Spinal cord (tissue), 10 donors: ENCODE results near the gene DAB1. TPM values are rescaled to one million over a fixed set of nuclear protein-coding genes. Genes with fewer than 3 reads are reported as not detected.

Experiments
- DNase-seq, 6 donors: peaks; one replicate each; pipeline versions ENCODE4 v3.0.0 to v3.0.0-alpha.2; 2013 to 2015; ENCODE audit warnings: low spot score in 6 of 6, low read depth in 4 of 6
- H3K27ac ChIP-seq: one replicate; pipeline ENCODE4 v1.5.1; 2013; ENCODE audit warnings: low read depth, low read length, control low read depth
- H3K27me3 ChIP-seq: one replicate; pipeline ENCODE4 v1.6.1; 2013; ENCODE audit warnings: low read length; ENCODE audit not compliant: control insufficient read depth, insufficient read depth
- H3K36me3 ChIP-seq: one replicate; pipeline ENCODE4 v1.6.1; 2013; ENCODE audit warnings: low read length; ENCODE audit not compliant: control insufficient read depth, insufficient read depth
- H3K4me1 ChIP-seq: one replicate; pipeline ENCODE4 v1.6.1; 2013; ENCODE audit warnings: low read length; ENCODE audit not compliant: control insufficient read depth, insufficient read depth
- H3K4me3 ChIP-seq: one replicate; pipeline ENCODE4 v1.5.1; 2013; ENCODE audit warnings: low read depth, low read length, control low read depth
- H3K9me3 ChIP-seq: one replicate; pipeline ENCODE4 v1.6.1; 2013; ENCODE audit warnings: low read length; ENCODE audit not compliant: control insufficient read depth, insufficient read depth
- WGBS: methylation state at CpG from one replicate; pipeline ENCODE4 v1.1.5; 2013; ENCODE audit warnings: missing lambda C conversion rate; ENCODE audit not compliant: insufficient coverage; 5-methylcytosine and 5-hydroxymethylcytosine counted together
- polyA plus RNA-seq, 2 donors: library from polyadenylated mRNA; unstranded; fragments of 120-200 nt; gene quantifications; one replicate each; pipeline ENCODE4 v1.2.1, GENCODE V29; 2013; ENCODE audit not compliant: insufficient read length in 2 of 2
- total RNA-seq, 2 donors: library from RNA; depleted of rRNA in 1 of 2; stranded (reverse); fragments of 120-200 nt in 1 of 2; fragments of >200 nt in 1 of 2; gene quantifications; one replicate each; pipeline versions ENCODE4 v1.2.3 to v1.2.4, GENCODE V29; 2013 to 2014
- donor health status: healthy.

DAB1 gene
- total and polyA plus RNA-seq, 4 donors: 8.3 to 27.9 (median 16.9) TPM

- Histone ChIP-seq H3K36me3 (no peaks in the 10 kb centered on the region), H3K27ac (peak overlapping the region; percentile 45), H3K4me1 (peaks cover 23% of the 10 kb centered on the region), H3K4me3 (peak overlapping the region; percentile 60), H3K27me3 (peaks cover 28% of the 10 kb centered on the region), H3K9me3 (no peaks in the 10 kb centered on the region)
- WGBS: no CpG with 5 or more reads among the region's 10 CpGs
- DNase-seq: peak in 1 of 6 donors; percentile 29
These were observed 2.1 kb downstream of the DAB1 start for GRCh38 chr1:57421806-57422205.

- 13% methylated on average over 3 of the region's 9 CpGs for WGBS
- H3K27me3 ChIP-seq: peaks cover 28% of the 10 kb centered on the region
- H3K9me3 ChIP-seq: no peaks in the 10 kb centered on the region
- peak in 3 of 6 donors; percentile 15 to 70 (median 57) for DNase-seq
- H3K4me1 ChIP-seq: peaks cover 23% of the 10 kb centered on the region
- H3K36me3 ChIP-seq: no peaks in the 10 kb centered on the region
- H3K27ac ChIP-seq: no peak overlapping the region
- H3K4me3 ChIP-seq: no peak overlapping the region
These were observed 2.7 kb downstream of the DAB1 start for GRCh38 chr1:57420981-57421785.

GRCh38 chr1:57418971-57419370 lies 4.9 kb downstream of the DAB1 start:
- Histone ChIP-seq H3K36me3 (no peaks in the 10 kb centered on the region), H3K4me1 (peaks cover 16% of the 10 kb centered on the region), H3K4me3 (no peak overlapping the region), H3K27me3 (peaks cover 14% of the 10 kb centered on the region), H3K9me3 (no peaks in the 10 kb centered on the region), H3K27ac (no peak overlapping the region)
- WGBS: no CpG with 5 or more reads among the region's 4 CpGs
- DNase-seq: peak in 1 of 6 donors; percentile 79

GRCh38 chr1:57411262-57411661 lies 12.6 kb downstream of the DAB1 start:
- DNase-seq: no peak
- H3K27ac ChIP-seq: no peak overlapping the region
- H3K36me3 ChIP-seq: no peaks in the 10 kb centered on the region
- H3K9me3 ChIP-seq: no peaks in the 10 kb centered on the region
- no peaks in the 10 kb centered on the region for H3K27me3 ChIP-seq
- H3K4me1 ChIP-seq: no peaks in the 10 kb centered on the region
- no peak overlapping the region for H3K4me3 ChIP-seq
- WGBS: 82% methylated on average over 3 of the region's 3 CpGs

GRCh38 chr1:57410508-57410907 lies 13.4 kb downstream of the DAB1 start:
- Histone ChIP-seq H3K36me3 (no peaks in the 10 kb centered on the region), H3K9me3 (no peaks in the 10 kb centered on the region), H3K4me3 (no peak overlapping the region), H3K27ac (no peak overlapping the region), H3K27me3 (no peaks in the 10 kb centered on the region), H3K4me1 (no peaks in the 10 kb centered on the region)
- no CpG with 5 or more reads among the region's 4 CpGs for WGBS
- DNase-seq: no peak

GRCh38 chr1:57407928-57408327 lies 15.9 kb downstream of the DAB1 start:
- peak in 1 of 6 donors; percentile 47 for DNase-seq
- no peaks in the 10 kb centered on the region for H3K9me3 ChIP-seq
- H3K27ac ChIP-seq: no peak overlapping the region
- H3K27me3 ChIP-seq: no peaks in the 10 kb centered on the region
- no peaks in the 10 kb centered on the region for H3K4me1 ChIP-seq
- no CpG with 5 or more reads among the region's 4 CpGs for WGBS
- H3K36me3 ChIP-seq: no peaks in the 10 kb centered on the region
- no peak overlapping the region for H3K4me3 ChIP-seq

- DNase-seq: no peak
These were observed 17.4 kb downstream of the DAB1 start for GRCh38 chr1:57406428-57406970.

GRCh38 chr1:57404884-57405283 lies 19.0 kb downstream of the DAB1 start:
- WGBS: 100% methylated on average over 1 of the region's 3 CpGs
- no peak for DNase-seq

More at GRCh38 chr1:57406428-57406970, 17.4 kb downstream of the DAB1 start:
- Histone ChIP-seq H3K9me3 (no peaks in the 10 kb centered on the region), H3K4me3 (no peak overlapping the region), H3K27ac (no peak overlapping the region), H3K27me3 (no peaks in the 10 kb centered on the region), H3K4me1 (no peaks in the 10 kb centered on the region), H3K36me3 (no peaks in the 10 kb centered on the region)
- WGBS: 69% methylated on average over 1 of the region's 2 CpGs

GRCh38 chr1:57403201-57403600 lies 20.7 kb downstream of the DAB1 start:
- 100% methylated on average over 1 of the region's 1 CpG for WGBS
- no peaks in the 10 kb centered on the region for H3K36me3 ChIP-seq
- H3K4me1 ChIP-seq: no peaks in the 10 kb centered on the region
- no peak overlapping the region for H3K27ac ChIP-seq
- no peaks in the 10 kb centered on the region for H3K9me3 ChIP-seq
- H3K27me3 ChIP-seq: no peaks in the 10 kb centered on the region
- no peak for DNase-seq
- no peak overlapping the region for H3K4me3 ChIP-seq

More at GRCh38 chr1:57404884-57405283, 19.0 kb downstream of the DAB1 start:
- no peaks in the 10 kb centered on the region for H3K4me1 ChIP-seq
- no peaks in the 10 kb centered on the region for H3K9me3 ChIP-seq
- no peaks in the 10 kb centered on the region for H3K27me3 ChIP-seq
- no peak overlapping the region for H3K27ac ChIP-seq
- H3K36me3 ChIP-seq: no peaks in the 10 kb centered on the region
- no peak overlapping the region for H3K4me3 ChIP-seq

GRCh38 chr1:57401671-57402070 lies 22.2 kb downstream of the DAB1 start:
- H3K27me3 ChIP-seq: no peaks in the 10 kb centered on the region
- H3K4me3 ChIP-seq: no peak overlapping the region
- H3K4me1 ChIP-seq: no peaks in the 10 kb centered on the region
- no peaks in the 10 kb centered on the region for H3K9me3 ChIP-seq
- DNase-seq: no peak
- H3K27ac ChIP-seq: no peak overlapping the region
- 100% methylated on average over 1 of the region's 1 CpG for WGBS
- H3K36me3 ChIP-seq: no peaks in the 10 kb centered on the region
